Mesothelial cell of epicardium (in vitro differentiated cells): Measurements from ENCODE around the gene SGK1. TPM values are rescaled to one million over a fixed set of nuclear protein-coding genes. Genes with fewer than 3 reads are reported as not detected.
A peak's percentile ranks its signal among the peaks of the same experiment; 100 is the strongest.

ENCODE experiments used
- DNase-seq, 2 experiments: peaks; one replicate each; pipeline ENCODE4 v3.0.0; 2021; ENCODE audit warnings: low spot score in 2 of 2; ENCODE audit not compliant: unreplicated experiment in 2 of 2
- H3K27ac Mint-ChIP-seq: 2 replicates; pipeline ENCODE4 v1.8.0; 2021; ENCODE audit warnings: mixed read lengths
- H3K27me3 Mint-ChIP-seq: 2 replicates; pipeline ENCODE4 v1.8.0; 2021; ENCODE audit warnings: low read depth, mixed read lengths
- H3K36me3 Mint-ChIP-seq: 2 replicates; pipeline ENCODE4 v1.8.0; 2021; ENCODE audit warnings: mixed read lengths
- H3K4me1 Mint-ChIP-seq: 2 replicates; pipeline ENCODE4 v1.8.0; 2021; ENCODE audit warnings: mixed read lengths
- H3K4me3 Mint-ChIP-seq: 2 replicates; pipeline ENCODE4 v1.8.0; 2021; ENCODE audit warnings: mild to moderate bottlenecking, moderate library complexity, mixed read lengths
- H3K9me3 Mint-ChIP-seq: 2 replicates; pipeline ENCODE4 v1.8.0; 2021; ENCODE audit warnings: mixed read lengths
- total RNA-seq: library from RNA; stranded (reverse); gene quantifications from 3 replicates; pipeline ENCODE4 v1.2.1, GENCODE V29; 2021
- TF ChIP-seq, protein P1 (sequence below): fragments of 200-600 bp; sonication (generic); IDR thresholded peaks from one replicate; pipeline ENCODE4 v1.5.0; 2021; ENCODE audit warnings: antibody characterized with exemption; ENCODE audit not compliant: unreplicated experiment

Gene SGK1
- total RNA-seq, 1 donor from 2014 or later = 44.5 TPM

DNA sequence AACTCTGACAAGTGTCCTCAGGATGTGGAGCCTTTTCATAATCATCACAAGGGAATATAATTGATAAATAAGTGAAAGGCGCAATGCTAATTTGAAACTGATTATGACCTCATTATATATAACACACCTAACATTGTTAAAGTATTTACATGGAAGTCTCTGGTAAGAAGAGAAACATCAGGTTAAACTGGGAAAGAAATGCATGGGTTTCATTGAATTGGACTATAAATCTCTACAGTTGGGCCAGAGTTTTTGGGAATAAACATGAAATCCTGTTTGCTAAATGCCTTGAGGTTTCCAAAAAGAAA is 1.0 kb upstream of the SGK1 start:
- Mint-ChIP-seq H3K27me3 (peaks cover 44% of the 10 kb centered on the region), H3K27ac (no peak overlapping the region), H3K4me3 (no peak overlapping the region), H3K4me1 (peaks cover 14% of the 10 kb centered on the region), H3K9me3 (no peaks in the 10 kb centered on the region), H3K36me3 (no peaks in the 10 kb centered on the region)
- TF ChIP-seq, protein P1, sequence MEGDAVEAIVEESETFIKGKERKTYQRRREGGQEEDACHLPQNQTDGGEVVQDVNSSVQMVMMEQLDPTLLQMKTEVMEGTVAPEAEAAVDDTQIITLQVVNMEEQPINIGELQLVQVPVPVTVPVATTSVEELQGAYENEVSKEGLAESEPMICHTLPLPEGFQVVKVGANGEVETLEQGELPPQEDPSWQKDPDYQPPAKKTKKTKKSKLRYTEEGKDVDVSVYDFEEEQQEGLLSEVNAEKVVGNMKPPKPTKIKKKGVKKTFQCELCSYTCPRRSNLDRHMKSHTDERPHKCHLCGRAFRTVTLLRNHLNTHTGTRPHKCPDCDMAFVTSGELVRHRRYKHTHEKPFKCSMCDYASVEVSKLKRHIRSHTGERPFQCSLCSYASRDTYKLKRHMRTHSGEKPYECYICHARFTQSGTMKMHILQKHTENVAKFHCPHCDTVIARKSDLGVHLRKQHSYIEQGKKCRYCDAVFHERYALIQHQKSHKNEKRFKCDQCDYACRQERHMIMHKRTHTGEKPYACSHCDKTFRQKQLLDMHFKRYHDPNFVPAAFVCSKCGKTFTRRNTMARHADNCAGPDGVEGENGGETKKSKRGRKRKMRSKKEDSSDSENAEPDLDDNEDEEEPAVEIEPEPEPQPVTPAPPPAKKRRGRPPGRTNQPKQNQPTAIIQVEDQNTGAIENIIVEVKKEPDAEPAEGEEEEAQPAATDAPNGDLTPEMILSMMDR = no peak
- DNase-seq = no peak

- no peaks in the 10 kb centered on the region for H3K36me3 Mint-ChIP-seq
- no peaks in the 10 kb centered on the region for H3K9me3 Mint-ChIP-seq
- peaks cover 48% of the 10 kb centered on the region for H3K27me3 Mint-ChIP-seq
- TF ChIP-seq, protein P1 = no peak
- H3K27ac Mint-ChIP-seq = no peak overlapping the region
- DNase-seq = no peak
- H3K4me3 Mint-ChIP-seq = peak overlapping the region; percentile 75
- peaks cover 14% of the 10 kb centered on the region for H3K4me1 Mint-ChIP-seq
Observed at GRCh38 chr6:134318236-134318973, 493 bp upstream of the SGK1 start.

- TF ChIP-seq, protein P1 = no peak
- Mint-ChIP-seq H3K36me3 (no peaks in the 10 kb centered on the region), H3K4me3 (peak overlapping the region; percentile 75), H3K27me3 (peaks cover 54% of the 10 kb centered on the region), H3K27ac (no peak overlapping the region), H3K4me1 (peaks cover 14% of the 10 kb centered on the region), H3K9me3 (no peaks in the 10 kb centered on the region)
- DNase-seq = no peak
Observed at GRCh38 chr6:134316733-134317431, 1.0 kb downstream of the SGK1 start.

DNA sequence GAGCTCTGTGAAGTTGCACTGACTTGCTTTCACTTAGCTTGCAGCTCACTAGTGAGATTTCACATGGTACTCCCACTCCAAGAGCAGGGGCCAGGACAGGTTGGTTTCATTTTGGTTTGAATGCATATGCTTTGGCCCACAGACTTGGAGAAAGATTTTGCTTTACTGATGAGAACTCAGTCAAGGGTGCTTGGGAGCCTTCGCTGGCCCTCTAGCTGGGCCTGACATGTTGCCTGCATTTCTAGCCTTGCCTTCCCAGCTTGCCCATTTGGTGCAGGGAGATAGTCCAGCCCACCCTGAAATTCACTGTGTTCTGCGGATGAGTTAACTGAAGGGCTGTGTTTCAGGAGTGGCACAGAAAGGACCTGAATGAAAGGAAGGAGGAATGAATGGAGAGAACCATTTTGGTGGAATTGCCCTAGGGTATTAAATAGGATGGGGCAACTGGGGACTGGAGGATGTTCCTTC is 1.9 kb downstream of the SGK1 start:
- no peaks in the 10 kb centered on the region for H3K36me3 Mint-ChIP-seq
- TF ChIP-seq, protein P1 = no peak
- H3K27me3 Mint-ChIP-seq = peaks cover 56% of the 10 kb centered on the region
- H3K27ac Mint-ChIP-seq = no peak overlapping the region
- no peaks in the 10 kb centered on the region for H3K9me3 Mint-ChIP-seq
- DNase-seq = no peak
- H3K4me1 Mint-ChIP-seq = peaks cover 14% of the 10 kb centered on the region
- H3K4me3 Mint-ChIP-seq = peak overlapping the region; percentile 26

GRCh38 chr6:134315189-134315588 is 2.7 kb downstream of the SGK1 start:
- Mint-ChIP-seq H3K4me1 (peaks cover 14% of the 10 kb centered on the region), H3K27me3 (peaks cover 55% of the 10 kb centered on the region), H3K9me3 (no peaks in the 10 kb centered on the region), H3K27ac (no peak overlapping the region), H3K36me3 (no peaks in the 10 kb centered on the region), H3K4me3 (no peak overlapping the region)
- TF ChIP-seq, protein P1 = no peak
- DNase-seq = no peak
